ENCODE results near the gene TBC1D12. TPM values are rescaled to one million over a fixed set of nuclear protein-coding genes. Genes with fewer than 3 reads are reported as not detected.

Gene TBC1D12
- total RNA-seq, 1 donor from 2014 or later, result 8.2 TPM

- Mint-ChIP-seq H3K36me3 (ENCODE audit: low read depth) (peaks cover 23% of the 10 kb centered on the region), H3K4me1 (no peaks in the 10 kb centered on the region), H3K4me3 (no peak overlapping the region), H3K27me3 (ENCODE audit: low read depth) (no peaks in the 10 kb centered on the region), H3K9me3 (peaks cover 11% of the 10 kb centered on the region), H3K27ac (ENCODE audit: unreplicated experiment) (no peak overlapping the region)
- TF ChIP-seq CTCF (conservative IDR thresholded peaks at IDR 0.05), result no peak
- DNase-seq (ENCODE audit: low read depth, low spot score), result no peak
Observed at GRCh38 chr10:94462130-94462529, 59.8 kb downstream of the TBC1D12 start.

- Mint-ChIP-seq H3K4me1 (no peaks in the 10 kb centered on the region), H3K9me3 (peaks cover 3% of the 10 kb centered on the region), H3K27ac (ENCODE audit: unreplicated experiment) (no peak overlapping the region), H3K27me3 (ENCODE audit: low read depth) (no peaks in the 10 kb centered on the region), H3K36me3 (ENCODE audit: low read depth) (peaks cover 6% of the 10 kb centered on the region), H3K4me3 (no peak overlapping the region)
- no peak for DNase-seq (ENCODE audit: low read depth, low spot score)
- no peak for TF ChIP-seq CTCF (conservative IDR thresholded peaks at IDR 0.05)
Observed at GRCh38 chr10:94465684-94466083, 63.3 kb downstream of the TBC1D12 start.

GRCh38 chr10:94481410-94481809 is 79.1 kb downstream of the TBC1D12 start:
- Mint-ChIP-seq H3K4me1 (no peaks in the 10 kb centered on the region), H3K27me3 (ENCODE audit: low read depth) (no peaks in the 10 kb centered on the region), H3K27ac (ENCODE audit: unreplicated experiment) (no peak overlapping the region), H3K9me3 (peaks cover 12% of the 10 kb centered on the region), H3K4me3 (no peak overlapping the region), H3K36me3 (ENCODE audit: low read depth) (peaks cover 32% of the 10 kb centered on the region)
- no peak for TF ChIP-seq CTCF (conservative IDR thresholded peaks at IDR 0.05)
- no peak for DNase-seq (ENCODE audit: low read depth, low spot score)

GRCh38 chr10:94483970-94484369 is 81.6 kb downstream of the TBC1D12 start:
- Mint-ChIP-seq H3K4me3 (no peak overlapping the region), H3K27me3 (ENCODE audit: low read depth) (no peaks in the 10 kb centered on the region), H3K4me1 (no peaks in the 10 kb centered on the region), H3K27ac (ENCODE audit: unreplicated experiment) (no peak overlapping the region), H3K36me3 (ENCODE audit: low read depth) (peaks cover 42% of the 10 kb centered on the region), H3K9me3 (peaks cover 20% of the 10 kb centered on the region)
- no peak for TF ChIP-seq CTCF (conservative IDR thresholded peaks at IDR 0.05)
- no peak for DNase-seq (ENCODE audit: low read depth, low spot score)

GRCh38 chr10:94485094-94485493 is 82.8 kb downstream of the TBC1D12 start:
- no peaks in the 10 kb centered on the region for H3K27me3 Mint-ChIP-seq (ENCODE audit: low read depth)
- no peak overlapping the region for H3K4me3 Mint-ChIP-seq
- H3K27ac Mint-ChIP-seq (ENCODE audit: unreplicated experiment), result no peak overlapping the region
- H3K4me1 Mint-ChIP-seq, result no peaks in the 10 kb centered on the region
- peaks cover 42% of the 10 kb centered on the region for H3K36me3 Mint-ChIP-seq (ENCODE audit: low read depth)
- no peak for TF ChIP-seq CTCF (conservative IDR thresholded peaks at IDR 0.05)
- DNase-seq (ENCODE audit: low read depth, low spot score), result no peak
- H3K9me3 Mint-ChIP-seq, result peaks cover 20% of the 10 kb centered on the region

- peaks cover 20% of the 10 kb centered on the region for H3K9me3 Mint-ChIP-seq
- peaks cover 39% of the 10 kb centered on the region for H3K36me3 Mint-ChIP-seq (ENCODE audit: low read depth)
- H3K27me3 Mint-ChIP-seq (ENCODE audit: low read depth), result no peaks in the 10 kb centered on the region
- TF ChIP-seq CTCF (conservative IDR thresholded peaks at IDR 0.05), result no peak
- H3K4me3 Mint-ChIP-seq, result no peak overlapping the region
- no peaks in the 10 kb centered on the region for H3K4me1 Mint-ChIP-seq
- DNase-seq (ENCODE audit: low read depth, low spot score), result no peak
- H3K27ac Mint-ChIP-seq (ENCODE audit: unreplicated experiment), result no peak overlapping the region
Observed at GRCh38 chr10:94487575-94487974, 85.2 kb downstream of the TBC1D12 start.

Measured in neural crest cell (in vitro differentiated cells).